SH-SY5Y (cell line): Measurements from ENCODE around the gene ACP3.

Experiments used
- GATA2 ChIP-seq: IDR thresholded peaks from 2 replicates; pipeline ENCODE4 v1.6.1; 2011; ENCODE audit warnings: mild to moderate bottlenecking, low read depth, low read length
- GATA3 ChIP-seq: IDR thresholded peaks from 2 replicates; pipeline ENCODE4 v1.6.1; 2011; ENCODE audit warnings: low read depth, mild to moderate bottlenecking, low read length, moderate library complexity

ACP3 gene

DNA sequence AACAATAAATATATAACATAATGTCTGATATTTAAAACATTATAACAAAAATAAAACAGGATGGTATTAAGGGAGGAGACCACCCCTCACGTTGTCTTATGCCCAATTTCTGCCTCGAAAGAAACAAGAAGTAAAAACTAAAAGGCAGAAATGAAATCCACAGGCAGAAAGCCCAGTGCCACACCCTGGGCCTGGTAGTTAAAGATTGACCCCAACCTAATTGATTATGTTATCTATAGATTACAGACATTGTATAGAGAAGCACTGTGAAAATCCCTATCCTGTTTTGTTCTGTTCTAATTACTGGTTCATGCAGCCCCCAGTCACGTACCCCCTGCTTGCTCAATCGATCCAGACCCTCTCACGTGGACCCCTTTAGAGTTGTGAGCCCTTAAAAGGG lies 22.3 kb upstream of the ACP3 start:
- no peak for TF ChIP-seq GATA3
- TF ChIP-seq GATA2, result no peak

DNA sequence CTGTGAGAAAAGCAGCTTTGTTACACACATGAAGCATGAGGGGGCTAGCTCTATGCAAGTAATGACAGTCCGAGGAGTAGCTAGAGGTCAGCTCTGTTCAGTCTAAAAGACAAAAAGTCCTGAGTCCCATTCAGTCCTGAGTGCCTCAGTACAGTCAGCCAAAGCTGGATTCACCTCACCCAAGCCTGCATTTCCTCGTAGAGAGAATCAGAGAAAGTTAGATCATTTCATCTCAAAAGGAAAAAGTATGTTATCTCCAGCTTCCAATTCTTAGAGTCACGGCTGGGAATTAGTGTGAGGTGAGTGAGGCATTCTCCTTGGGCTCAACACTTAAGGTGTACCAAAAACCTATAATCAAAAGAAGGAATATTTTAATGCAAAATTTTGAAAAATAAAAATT lies 5.9 kb upstream of the ACP3 start:
- TF ChIP-seq GATA2 (no peak), GATA3 (no peak)

DNA sequence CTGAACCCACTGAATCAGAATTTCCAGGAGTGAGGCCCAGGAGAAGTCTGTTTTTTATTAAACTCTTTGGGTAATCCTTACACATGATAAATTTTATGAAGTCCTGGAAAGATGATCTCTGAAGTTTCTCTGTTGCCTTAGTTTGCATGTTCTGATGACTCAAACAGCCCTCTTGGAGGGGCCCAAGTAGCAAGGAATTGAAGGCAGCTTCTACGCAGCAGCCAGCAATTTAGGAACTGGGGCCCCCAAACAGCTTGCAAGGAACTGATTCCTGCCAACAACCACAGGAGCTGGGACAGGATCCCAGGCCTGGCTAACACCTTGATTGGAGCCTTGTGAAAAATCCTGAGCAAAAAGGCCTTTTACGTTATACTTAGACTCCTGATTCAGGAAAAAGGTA lies 5.4 kb upstream of the ACP3 start:
- no peak for TF ChIP-seq GATA2
- TF ChIP-seq GATA3, result no peak

DNA sequence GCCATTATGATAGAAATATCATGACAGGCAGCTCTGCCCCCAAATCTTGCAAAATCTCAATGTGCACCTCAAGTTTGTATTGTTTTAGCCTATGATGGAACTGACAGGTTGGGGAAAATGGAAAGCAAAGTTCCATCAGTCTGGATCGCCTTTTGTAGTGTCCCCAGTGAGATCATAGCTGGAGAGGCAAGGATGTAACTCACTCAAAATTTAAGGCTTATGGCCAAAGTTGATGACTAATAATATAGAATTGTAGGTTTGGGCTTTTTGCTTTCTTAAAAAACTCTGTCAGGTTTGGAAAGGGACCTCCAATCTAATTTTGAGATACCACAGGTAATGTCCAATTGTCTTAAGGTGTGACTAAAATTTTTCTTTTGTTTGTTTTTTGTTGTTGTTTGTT lies 1.4 kb upstream of the ACP3 start:
- no peak for TF ChIP-seq GATA2
- TF ChIP-seq GATA3, result no peak

DNA sequence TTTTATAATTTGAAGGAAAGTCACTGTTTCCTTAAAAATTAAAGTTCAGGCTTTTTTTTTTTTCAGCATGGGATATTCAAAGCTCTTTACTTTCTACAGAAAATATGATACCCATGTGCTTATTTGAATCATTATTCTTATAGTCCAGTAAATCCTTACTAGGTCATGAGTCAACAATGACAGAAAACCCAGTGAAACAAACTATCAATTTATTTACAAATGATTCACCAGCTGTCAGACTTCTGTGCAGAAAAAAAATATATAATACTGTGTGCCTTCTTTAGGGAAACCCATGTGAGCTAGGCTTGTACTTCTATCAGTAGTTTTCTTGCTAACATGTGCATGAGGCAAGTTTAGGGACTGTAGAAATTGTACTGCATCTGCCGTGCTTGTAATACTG lies 1.2 kb downstream of the ACP3 start:
- TF ChIP-seq GATA3, result no peak

DNA sequence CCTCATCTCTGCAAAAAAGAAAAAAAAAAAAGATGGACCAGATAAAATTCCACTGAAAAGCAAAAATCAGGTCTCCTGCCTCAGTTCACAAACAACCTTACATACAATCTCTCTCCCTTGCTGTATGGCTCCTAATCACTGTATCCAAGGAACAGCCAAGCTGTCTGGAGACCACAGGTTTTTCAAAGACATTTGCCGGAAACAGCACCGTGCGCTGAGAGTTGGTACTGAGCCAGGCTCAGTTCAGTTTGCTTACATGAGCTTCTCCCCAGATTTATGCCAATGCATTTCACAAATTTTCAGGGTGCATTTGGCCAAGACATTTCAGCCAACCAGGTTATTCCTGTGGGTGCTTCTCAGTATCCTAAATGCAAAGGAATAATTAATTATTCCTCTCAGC lies 4.1 kb downstream of the ACP3 start:
- TF ChIP-seq GATA2, result no peak
- TF ChIP-seq GATA3, result no peak

DNA sequence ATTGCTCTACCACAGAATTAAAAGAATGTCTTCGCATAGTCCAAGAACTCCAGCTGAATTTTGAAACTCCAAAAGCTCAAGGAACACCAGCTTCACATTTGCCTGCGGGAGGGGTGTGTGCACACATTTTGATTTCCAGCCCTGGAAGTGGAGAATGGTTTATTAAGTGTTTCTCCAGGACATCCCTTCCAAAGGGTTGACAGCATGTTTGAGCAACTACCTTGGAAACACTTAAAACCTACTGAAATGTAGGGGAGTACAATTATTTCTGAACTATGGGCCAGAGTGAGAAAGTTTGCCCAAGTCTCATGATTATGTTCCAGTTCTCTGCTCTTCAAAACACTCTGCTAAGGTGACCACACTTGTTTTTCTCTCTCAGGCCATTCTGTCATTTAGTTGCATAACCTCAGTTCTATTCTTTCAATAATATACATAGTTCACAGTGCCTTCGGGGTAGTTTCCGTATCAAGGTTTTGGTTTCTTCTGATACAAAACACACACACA lies 7.9 kb downstream of the ACP3 start:
- TF ChIP-seq GATA2, result no peak
- TF ChIP-seq GATA3, result no peak

DNA sequence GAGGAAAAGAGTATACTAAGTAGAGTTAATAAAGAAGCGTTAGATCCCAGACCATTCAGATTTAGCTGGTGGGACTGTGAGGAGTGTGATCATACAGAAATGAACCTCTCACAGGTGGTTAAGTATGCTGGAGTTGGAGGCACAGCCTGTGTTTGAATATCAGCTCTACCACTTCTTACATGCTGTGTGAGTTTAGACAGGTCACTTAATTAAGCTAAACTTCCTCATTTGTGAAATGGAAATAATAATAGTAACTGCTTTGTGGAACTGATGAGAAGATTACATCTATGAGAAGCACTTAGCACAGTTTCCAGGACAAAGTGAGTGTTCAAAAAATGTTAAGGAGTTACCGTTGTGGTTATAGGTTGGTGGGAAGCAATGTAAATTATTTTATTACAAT lies 8.4 kb downstream of the ACP3 start:
- TF ChIP-seq GATA3, result no peak

DNA sequence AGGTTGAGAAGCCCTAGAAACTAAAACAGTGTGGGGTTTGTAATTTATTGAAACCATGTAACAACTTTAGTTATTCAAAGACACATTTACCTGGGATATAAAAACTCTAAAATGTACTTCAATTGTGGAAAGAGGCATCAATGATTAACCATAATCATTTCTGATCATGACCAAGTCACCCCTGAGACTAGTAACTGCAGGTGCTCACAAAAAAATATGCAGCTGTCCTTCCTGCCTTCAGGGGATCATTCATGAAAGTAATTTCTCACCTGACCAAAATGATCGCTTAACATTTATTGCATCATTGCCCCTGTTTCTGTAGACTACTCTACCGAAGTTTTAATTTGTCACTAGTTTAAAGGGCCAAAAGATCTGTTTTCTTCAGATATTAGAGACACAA lies 9.0 kb downstream of the ACP3 start:
- TF ChIP-seq GATA3 (no peak), GATA2 (no peak)

DNA sequence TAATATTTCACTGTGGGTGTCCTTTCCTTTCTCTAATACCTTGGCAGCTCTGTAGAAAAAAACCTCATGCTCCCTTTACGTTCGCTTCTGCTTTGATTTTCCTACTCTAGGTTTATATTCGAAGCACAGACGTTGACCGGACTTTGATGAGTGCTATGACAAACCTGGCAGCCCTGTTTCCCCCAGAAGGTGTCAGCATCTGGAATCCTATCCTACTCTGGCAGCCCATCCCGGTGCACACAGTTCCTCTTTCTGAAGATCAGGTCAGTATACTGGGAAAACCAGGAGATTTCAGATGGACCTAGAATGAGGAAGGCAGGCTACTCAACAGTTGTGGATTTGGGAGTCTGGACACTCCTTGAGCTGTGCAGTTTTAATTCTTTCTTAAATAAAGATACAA lies 14.9 kb downstream of the ACP3 start:
- TF ChIP-seq GATA3, result no peak
- TF ChIP-seq GATA2, result no peak

DNA sequence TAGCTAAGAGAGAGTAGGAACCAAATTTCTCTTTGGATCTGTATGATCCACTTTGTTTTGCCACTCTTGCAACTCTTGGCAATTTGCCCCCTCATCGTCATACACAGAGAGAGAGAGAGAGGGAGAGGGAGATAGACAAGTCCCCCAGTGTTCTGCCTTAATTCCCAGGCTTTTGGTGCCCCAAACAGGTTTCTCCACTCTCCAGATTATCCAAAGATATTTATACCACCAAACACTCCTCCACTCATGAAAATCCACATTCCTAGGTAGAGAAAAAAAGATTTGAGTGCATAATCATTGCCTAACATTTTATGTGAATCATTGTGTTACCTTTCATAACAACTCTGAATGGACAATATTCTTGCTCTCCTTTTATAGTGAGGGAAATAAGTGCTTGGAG lies 15.3 kb downstream of the ACP3 start:
- TF ChIP-seq GATA2 (no peak), GATA3 (no peak)

DNA sequence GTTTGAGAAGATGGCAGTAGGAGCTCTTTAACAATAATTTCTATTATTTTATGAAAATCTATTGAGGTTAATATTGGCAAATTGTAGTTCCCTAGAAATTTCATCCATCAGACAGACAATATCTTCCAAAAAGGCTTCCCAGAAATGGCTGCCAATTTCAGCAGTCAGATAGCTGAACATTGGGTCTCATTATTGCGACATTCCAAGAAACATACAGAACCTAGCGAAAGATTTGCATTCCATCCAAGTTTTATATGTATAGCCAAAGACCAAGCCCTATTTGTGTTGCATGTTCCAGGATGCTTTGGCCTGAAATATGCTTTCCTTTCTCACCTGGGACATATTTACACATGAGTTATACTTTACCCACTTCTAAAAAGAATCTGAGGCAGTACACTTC lies 24.5 kb downstream of the ACP3 start:
- TF ChIP-seq GATA3 (no peak), GATA2 (no peak)

DNA sequence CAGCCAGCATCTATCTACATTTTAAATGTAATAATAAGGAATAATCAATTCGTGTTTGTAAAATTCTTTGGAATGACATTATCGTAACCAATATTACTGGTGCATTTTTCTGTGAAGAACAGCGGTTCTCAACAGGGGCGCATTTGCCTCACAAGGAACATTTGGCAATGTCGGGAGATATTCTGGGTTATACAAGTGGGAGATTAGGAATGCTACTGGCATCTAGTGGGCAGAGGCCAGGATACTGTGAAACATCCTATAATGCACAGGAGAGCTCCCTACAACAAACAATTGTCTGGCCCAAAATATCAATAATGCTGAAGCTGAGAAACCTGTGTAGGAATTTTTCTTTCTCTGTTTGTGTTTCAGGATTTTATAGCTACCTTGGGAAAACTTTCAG lies 25.0 kb downstream of the ACP3 start:
- TF ChIP-seq GATA3 (no peak), GATA2 (no peak)

DNA sequence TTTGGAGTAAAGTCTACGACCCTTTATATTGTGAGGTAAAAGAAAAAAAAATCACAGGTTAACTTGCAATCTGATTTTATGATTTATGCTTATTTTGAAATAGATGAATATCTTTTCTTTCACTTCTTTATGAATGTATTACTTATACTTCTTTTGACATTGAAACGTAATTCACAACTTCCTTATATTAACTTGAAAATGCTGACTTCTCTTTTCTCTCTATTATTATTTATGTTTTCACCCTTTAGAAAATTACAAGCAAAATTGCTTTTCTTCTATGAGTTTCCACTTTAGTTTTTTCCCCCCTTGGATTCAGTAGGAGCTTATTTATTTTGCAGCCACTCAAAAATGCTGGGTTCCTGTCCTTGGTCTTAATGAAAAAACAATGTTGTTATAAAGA lies 25.4 kb downstream of the ACP3 start:
- TF ChIP-seq GATA2 (no peak), GATA3 (no peak)

DNA sequence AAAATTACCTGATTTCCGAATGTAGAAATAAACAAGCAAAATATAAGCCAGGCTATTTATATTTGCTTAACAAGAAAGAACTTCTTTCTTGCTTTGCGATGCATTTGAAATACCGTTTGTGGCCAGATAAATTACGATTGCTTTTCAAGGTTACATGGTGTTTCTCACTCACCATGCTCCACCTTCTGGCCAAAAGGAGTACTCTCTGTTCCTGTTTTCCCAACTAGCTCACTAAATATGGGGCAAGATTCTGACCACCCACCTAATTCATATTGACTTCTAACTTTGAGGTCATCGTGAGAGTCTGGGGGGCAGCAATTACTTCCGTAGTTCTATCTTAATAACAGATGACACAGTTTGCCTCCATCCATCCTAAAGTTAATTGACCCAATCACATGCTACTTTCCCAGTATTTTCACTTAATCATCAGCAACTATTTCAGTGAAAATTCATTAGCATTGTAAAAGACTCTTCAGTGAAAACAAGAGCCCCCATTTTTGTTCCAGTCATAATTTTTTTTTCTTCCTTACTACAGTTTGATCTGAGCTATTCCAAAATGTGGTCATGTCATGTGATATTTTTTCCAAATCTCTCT lies 25.9 kb downstream of the ACP3 start:
- TF ChIP-seq GATA3 (no peak), GATA2 (no peak)

DNA sequence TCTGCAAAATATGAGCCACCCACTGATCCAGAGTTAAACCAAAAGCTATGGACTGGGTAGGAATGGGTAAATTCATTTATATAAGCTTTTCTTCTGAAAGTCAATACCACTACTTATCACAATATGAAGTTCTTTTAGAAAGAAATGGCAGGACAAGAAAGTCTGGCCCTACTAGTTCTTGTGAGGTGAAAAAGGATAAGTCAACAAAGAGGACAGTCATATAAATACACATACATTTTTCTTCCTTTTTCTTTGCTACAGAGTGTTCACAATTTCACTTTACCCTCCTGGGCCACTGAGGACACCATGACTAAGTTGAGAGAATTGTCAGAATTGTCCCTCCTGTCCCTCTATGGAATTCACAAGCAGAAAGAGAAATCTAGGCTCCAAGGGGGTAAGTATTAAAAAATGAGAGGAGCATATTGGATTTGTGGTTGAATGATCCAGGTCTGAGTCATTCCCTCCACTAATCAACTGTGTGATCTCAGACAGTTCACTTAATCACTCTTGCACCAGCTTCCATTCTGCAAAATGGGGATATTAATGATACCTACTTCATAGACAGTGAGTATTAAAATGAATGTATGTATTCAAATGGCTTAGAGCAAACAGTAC lies 27.6 kb downstream of the ACP3 start:
- no peak for TF ChIP-seq GATA2
- TF ChIP-seq GATA3, result no peak
